ENCODE results near the gene RNLS.

RNLS gene

DNA sequence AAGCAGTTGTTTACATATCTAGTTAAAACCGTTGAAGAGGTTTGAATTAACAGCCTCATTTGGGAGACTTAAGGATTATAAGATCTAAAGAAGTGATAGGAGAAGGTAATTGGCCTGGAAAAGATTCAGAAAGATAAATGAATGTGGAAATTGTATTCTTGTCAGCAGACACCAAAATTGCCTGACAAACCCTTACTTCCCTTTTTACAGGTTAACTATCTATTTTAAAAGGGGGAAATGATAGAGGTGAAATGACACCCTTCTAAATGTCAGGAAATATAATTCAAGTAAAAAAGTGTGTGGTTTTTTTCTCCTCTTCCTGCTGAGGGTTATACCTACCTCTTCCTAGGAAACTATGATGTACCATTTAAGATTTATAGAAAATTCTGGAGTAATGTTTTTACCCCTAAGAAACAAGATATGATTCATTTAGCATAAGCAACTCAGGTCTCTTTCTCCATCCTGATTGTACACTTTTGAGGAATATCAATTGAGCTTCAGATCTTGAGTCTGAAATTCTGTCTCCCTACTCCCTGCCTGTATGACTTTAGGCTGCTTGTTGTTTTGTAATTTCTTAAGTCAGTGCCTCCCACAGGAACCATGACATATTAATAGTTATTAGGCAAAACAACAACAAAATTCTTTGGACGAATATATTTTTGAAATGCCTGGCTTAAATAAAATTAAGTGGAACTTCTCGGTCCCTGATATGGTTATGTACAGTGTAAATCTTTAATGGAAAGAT is 250.4 kb downstream of the RNLS start:
- POLR2A ChIA-PET = no interaction called here
- Histone ChIP-seq H3K27ac (ENCODE audit: extremely low read depth, low read depth, low read length) (no peak overlapping the region), H3K36me3 (ENCODE audit: control insufficient read depth in 2 of 2, insufficient read depth in 1 of 2, low read length in 2 of 2) (no peaks in the 10 kb centered on the region), H3K4me1 (ENCODE audit: control insufficient read depth, insufficient read depth, low read length) (no peaks in the 10 kb centered on the region), H3K9me3 (ENCODE audit: control insufficient read depth, insufficient read depth, low read depth, low read length) (no peaks in the 10 kb centered on the region), H3K4me3 (ENCODE audit: low read depth, low read length) (no peak overlapping the region)
- CTCF ChIA-PET = no interaction called here
- TF ChIP-seq ZNF174 (tag by site-specific recombination; IDR thresholded peaks at IDR 0.05) (no peak), ZNF416 (tag by site-specific recombination; IDR thresholded peaks at IDR 0.05) (no peak), ZNF394 (tag by site-specific recombination; IDR thresholded peaks at IDR 0.05; ENCODE audit: borderline replicate concordance) (no peak), ZNF837 (tag by site-specific recombination; IDR thresholded peaks at IDR 0.05) (no peak), ZNF133 (tag by site-specific recombination; IDR thresholded peaks at IDR 0.05) (no peak), OVOL3 (tag by site-specific recombination; IDR thresholded peaks at IDR 0.05) (no peak), SP3 (tag by site-specific recombination; IDR thresholded peaks at IDR 0.05) (no peak), SALL2 (tag by site-specific recombination; IDR thresholded peaks at IDR 0.05; ENCODE audit: borderline replicate concordance) (no peak), ZNF335 (tag by site-specific recombination; conservative IDR thresholded peaks at IDR 0.05) (no peak), INSM2 (tag by site-specific recombination; IDR thresholded peaks at IDR 0.05) (no peak), ZNF214 (tag by site-specific recombination; IDR thresholded peaks at IDR 0.05; ENCODE audit: borderline replicate concordance) (no peak), ZNF624 (tag by site-specific recombination; IDR thresholded peaks at IDR 0.05) (no peak), GLIS2 (tag by site-specific recombination; IDR thresholded peaks at IDR 0.05) (no peak), ZNF132 (tag by site-specific recombination; IDR thresholded peaks at IDR 0.05; ENCODE audit: borderline replicate concordance) (no peak)
- TF ChIP-seq, protein P1, sequence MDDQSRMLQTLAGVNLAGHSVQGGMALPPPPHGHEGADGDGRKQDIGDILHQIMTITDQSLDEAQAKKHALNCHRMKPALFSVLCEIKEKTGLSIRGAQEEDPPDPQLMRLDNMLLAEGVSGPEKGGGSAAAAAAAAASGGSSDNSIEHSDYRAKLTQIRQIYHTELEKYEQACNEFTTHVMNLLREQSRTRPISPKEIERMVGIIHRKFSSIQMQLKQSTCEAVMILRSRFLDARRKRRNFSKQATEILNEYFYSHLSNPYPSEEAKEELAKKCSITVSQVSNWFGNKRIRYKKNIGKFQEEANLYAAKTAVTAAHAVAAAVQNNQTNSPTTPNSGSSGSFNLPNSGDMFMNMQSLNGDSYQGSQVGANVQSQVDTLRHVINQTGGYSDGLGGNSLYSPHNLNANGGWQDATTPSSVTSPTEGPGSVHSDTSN (CRISPR knock-in tag; IDR thresholded peaks at IDR 0.05) = no peak
- TF ChIP-seq, protein P2, sequence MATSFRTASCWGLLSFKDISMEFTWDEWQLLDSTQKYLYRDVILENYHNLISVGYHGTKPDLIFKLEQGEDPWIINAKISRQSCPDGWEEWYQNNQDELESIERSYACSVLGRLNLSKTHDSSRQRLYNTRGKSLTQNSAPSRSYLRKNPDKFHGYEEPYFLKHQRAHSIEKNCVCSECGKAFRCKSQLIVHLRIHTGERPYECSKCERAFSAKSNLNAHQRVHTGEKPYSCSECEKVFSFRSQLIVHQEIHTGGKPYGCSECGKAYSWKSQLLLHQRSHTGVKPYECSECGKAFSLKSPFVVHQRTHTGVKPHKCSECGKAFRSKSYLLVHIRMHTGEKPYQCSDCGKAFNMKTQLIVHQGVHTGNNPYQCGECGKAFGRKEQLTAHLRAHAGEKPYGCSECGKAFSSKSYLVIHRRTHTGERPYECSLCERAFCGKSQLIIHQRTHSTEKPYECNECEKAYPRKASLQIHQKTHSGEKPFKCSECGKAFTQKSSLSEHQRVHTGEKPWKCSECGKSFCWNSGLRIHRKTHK (tag by site-specific recombination; IDR thresholded peaks at IDR 0.05) = no peak

GRCh38 chr10:88330174-88330573 is 252.9 kb downstream of the RNLS start:
- POLR2A ChIA-PET = no interaction called here
- no peaks in the 10 kb centered on the region for H3K4me1 ChIP-seq (ENCODE audit: control insufficient read depth, insufficient read depth, low read length)

More at GRCh38 chr10:88330174-88330573, 252.9 kb downstream of the RNLS start:
- no peak overlapping the region for H3K27ac ChIP-seq (ENCODE audit: extremely low read depth, low read depth, low read length)
- H3K9me3 ChIP-seq (ENCODE audit: control insufficient read depth, insufficient read depth, low read depth, low read length) = no peaks in the 10 kb centered on the region
- CTCF ChIA-PET = no interaction called here
- no peaks in the 10 kb centered on the region for H3K36me3 ChIP-seq (ENCODE audit: control insufficient read depth in 2 of 2, insufficient read depth in 1 of 2, low read length in 2 of 2)
- no peak overlapping the region for H3K4me3 ChIP-seq (ENCODE audit: low read depth, low read length)
- TF ChIP-seq MYNN (tag by site-specific recombination; IDR thresholded peaks at IDR 0.05; ENCODE audit: borderline replicate concordance) = no peak
